ENCODE data around the gene PSME4.

Gene PSME4

DNA sequence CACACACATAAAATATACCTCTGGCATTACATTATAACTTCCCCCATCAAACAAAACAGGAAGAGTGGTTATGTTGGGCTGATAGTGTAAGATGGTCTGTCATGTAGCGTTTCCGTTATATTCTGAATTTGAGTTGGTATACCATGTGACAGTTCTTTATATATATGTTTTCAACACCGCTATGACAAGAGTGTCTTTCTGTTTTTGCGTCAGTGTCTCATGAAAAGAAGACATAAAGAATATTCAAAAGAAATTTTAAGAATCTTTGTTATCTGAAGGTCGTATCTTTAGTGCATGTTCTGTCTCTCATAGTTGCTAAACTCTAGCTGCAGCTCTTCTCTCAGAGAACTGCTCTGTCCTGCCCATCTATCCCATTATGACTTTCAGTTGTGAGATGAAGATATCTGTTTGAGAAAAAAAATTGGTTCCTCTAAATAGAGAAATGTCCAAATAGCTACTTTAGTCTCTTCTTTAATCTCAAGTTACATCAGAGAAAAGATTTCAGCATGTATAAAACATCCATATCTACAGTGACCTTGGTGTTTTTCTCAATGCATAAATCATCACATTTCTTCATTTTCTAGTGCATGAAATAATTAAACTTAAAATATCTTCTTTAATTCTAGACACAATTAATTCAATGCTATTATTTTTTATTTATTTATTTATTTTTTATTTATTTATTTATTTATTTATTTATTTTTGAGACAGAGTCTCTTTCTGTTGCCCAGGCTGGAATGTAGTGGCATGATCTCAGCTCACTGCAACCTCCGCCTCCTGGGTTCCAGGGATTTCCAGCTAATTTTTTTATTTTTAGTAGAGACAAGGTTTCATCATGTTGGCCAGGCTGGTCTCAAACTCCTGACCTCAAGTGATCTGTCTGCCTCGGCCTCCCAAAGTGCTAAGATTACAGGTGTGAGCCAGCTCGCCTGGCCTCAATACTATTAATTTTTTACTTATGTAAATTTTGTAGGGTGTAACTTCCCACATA, 24.3 kb upstream of the PSME4 start:
- H3K4me1 ChIP-seq (ENCODE audit: control insufficient read depth, insufficient read depth, low read length), result no peaks in the 10 kb centered on the region
- H3K27me3 ChIP-seq (ENCODE audit: control insufficient read depth, insufficient read depth, low read length), result no peaks in the 10 kb centered on the region
- H3K36me3 ChIP-seq (ENCODE audit: control insufficient read depth, insufficient read depth, low read length), result no peaks in the 10 kb centered on the region
- H3K4me3 ChIP-seq (ENCODE audit: low read length), result no peak overlapping the region
- no peak overlapping the region for H3K27ac ChIP-seq (ENCODE audit: low read length)
- DNase-seq (ENCODE audit: low read depth, low spot score), result no peak
- WGBS (ENCODE audit: insufficient coverage, insufficient read length), result no CpG with 5 or more reads among the region's 8 CpGs
- H3K9me3 ChIP-seq (ENCODE audit: control insufficient read depth, insufficient read depth, low read length), result no peaks in the 10 kb centered on the region

DNA sequence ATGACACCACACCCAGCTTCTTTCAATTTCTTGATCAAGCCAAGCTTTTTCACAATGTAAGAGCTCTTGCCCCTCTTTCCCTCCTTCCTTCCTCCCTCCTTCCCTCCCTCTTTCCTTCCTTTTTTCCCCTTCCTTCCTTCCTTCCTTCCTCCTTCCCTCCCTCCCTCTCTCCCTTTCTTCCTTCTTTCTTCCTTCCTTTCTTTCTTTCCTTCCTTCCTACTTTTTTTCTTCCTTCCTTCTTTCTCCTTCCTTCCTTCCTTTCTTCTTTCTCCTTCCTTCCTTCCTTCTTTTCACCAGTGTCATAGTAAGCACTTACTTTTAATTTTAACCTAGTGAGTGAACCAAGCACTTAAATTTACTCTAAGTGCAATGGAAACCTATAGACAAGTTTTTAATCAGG, 21.2 kb upstream of the PSME4 start:
- Histone ChIP-seq H3K27me3 (ENCODE audit: control insufficient read depth, insufficient read depth, low read length) (no peaks in the 10 kb centered on the region), H3K36me3 (ENCODE audit: control insufficient read depth, insufficient read depth, low read length) (no peaks in the 10 kb centered on the region), H3K9me3 (ENCODE audit: control insufficient read depth, insufficient read depth, low read length) (no peaks in the 10 kb centered on the region), H3K27ac (ENCODE audit: low read length) (no peak overlapping the region), H3K4me3 (ENCODE audit: low read length) (no peak overlapping the region), H3K4me1 (ENCODE audit: control insufficient read depth, insufficient read depth, low read length) (no peaks in the 10 kb centered on the region)
- DNase-seq (ENCODE audit: low read depth, low spot score), result no peak

DNA sequence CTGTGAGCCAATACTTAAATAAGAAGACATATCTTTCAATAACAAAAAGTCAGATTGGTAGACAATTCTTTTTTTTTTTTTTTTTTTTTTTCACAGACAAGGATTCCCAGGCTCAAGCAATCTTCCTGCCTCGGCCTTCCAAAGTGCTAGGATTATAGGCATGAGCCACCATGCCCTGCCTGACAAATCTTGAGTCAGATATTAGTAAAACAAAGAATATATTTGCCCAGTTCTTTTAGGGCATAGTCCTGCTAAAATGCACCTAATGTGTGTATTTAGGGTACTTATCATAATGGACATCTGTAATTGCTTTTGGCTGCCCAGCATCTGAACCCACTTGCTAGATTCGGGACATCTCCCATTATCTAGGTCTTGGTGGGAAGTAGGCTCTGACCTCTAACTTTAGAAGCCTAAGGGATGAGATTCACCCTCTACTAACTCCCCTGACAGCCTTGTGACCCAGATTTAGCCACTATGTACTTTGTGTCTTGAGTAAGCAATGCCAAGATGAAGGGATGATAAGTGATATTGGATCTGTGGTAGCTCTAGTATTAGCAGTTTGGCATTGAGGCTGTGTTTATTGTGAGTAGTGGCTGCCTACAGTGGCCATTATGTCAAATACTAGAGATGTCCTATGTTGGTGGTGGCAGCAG, 18.5 kb upstream of the PSME4 start:
- H3K4me3 ChIP-seq (ENCODE audit: low read length), result no peak overlapping the region
- no peaks in the 10 kb centered on the region for H3K36me3 ChIP-seq (ENCODE audit: control insufficient read depth, insufficient read depth, low read length)
- no peaks in the 10 kb centered on the region for H3K27me3 ChIP-seq (ENCODE audit: control insufficient read depth, insufficient read depth, low read length)
- DNase-seq (ENCODE audit: low read depth, low spot score), result no peak
- no peak overlapping the region for H3K27ac ChIP-seq (ENCODE audit: low read length)
- WGBS (ENCODE audit: insufficient coverage, insufficient read length), result no CpG with 5 or more reads among the region's 2 CpGs
- no peaks in the 10 kb centered on the region for H3K9me3 ChIP-seq (ENCODE audit: control insufficient read depth, insufficient read depth, low read length)
- no peaks in the 10 kb centered on the region for H3K4me1 ChIP-seq (ENCODE audit: control insufficient read depth, insufficient read depth, low read length)

DNA sequence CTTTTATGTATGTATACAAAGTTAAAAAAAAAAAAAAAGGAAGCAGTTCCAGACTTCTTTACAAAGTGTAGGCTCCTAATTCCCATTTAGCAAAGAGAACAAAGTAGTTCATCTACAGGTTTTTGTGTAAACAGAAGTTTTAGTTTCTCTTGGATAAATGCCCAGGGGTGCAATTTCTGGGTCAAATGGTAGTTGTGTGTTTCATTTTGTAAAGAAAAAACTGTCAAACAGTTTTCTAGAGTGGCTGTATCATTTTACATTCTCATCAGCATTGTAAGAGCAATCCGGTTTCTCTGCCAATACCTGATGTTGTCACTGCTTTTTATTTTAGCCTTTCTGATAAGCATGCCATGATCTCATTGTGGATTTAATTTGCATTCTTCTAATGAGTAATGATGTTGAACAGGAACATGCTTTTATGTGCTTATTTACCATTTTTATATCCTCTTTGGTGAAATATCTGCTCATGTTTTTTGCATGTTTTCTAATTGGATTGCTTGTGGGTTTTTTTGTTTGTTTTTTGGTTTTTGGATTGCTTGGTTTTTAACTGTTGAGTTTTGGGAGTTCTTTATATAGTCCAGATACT, 16.6 kb upstream of the PSME4 start:
- WGBS (ENCODE audit: insufficient coverage, insufficient read length), result no CpG with 5 or more reads among the region's 1 CpG
- no peak for DNase-seq (ENCODE audit: low read depth, low spot score)
- H3K4me1 ChIP-seq (ENCODE audit: control insufficient read depth, insufficient read depth, low read length), result no peaks in the 10 kb centered on the region
- no peak overlapping the region for H3K27ac ChIP-seq (ENCODE audit: low read length)
- no peaks in the 10 kb centered on the region for H3K36me3 ChIP-seq (ENCODE audit: control insufficient read depth, insufficient read depth, low read length)
- H3K4me3 ChIP-seq (ENCODE audit: low read length), result no peak overlapping the region
- H3K9me3 ChIP-seq (ENCODE audit: control insufficient read depth, insufficient read depth, low read length), result no peaks in the 10 kb centered on the region
- no peaks in the 10 kb centered on the region for H3K27me3 ChIP-seq (ENCODE audit: control insufficient read depth, insufficient read depth, low read length)

DNA sequence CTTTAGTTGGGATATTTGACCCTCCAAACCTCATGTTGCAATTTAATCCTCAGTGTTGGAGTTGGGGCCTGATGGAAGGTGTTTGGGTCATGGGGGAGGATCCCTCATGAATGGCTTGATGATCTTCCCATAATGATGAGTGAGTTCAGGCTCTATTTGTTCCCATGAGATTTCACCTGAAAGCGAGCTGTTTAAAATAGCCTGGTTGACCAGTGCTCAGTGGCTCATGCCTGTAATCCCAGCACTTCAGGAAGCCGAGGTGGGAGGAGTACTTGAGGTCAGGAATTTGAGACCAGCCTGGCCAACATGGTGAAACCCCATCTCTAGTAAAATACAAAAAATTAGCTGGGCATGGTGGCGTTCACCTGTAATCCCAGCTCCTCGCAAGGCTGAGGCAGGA, 14.9 kb upstream of the PSME4 start:
- no CpG with 5 or more reads among the region's 4 CpGs for WGBS (ENCODE audit: insufficient coverage, insufficient read length)
- Histone ChIP-seq H3K27ac (ENCODE audit: low read length) (no peak overlapping the region), H3K27me3 (ENCODE audit: control insufficient read depth, insufficient read depth, low read length) (no peaks in the 10 kb centered on the region), H3K4me1 (ENCODE audit: control insufficient read depth, insufficient read depth, low read length) (no peaks in the 10 kb centered on the region), H3K36me3 (ENCODE audit: control insufficient read depth, insufficient read depth, low read length) (no peaks in the 10 kb centered on the region), H3K9me3 (ENCODE audit: control insufficient read depth, insufficient read depth, low read length) (no peaks in the 10 kb centered on the region), H3K4me3 (ENCODE audit: low read length) (no peak overlapping the region)
- no peak for DNase-seq (ENCODE audit: low read depth, low spot score)

DNA sequence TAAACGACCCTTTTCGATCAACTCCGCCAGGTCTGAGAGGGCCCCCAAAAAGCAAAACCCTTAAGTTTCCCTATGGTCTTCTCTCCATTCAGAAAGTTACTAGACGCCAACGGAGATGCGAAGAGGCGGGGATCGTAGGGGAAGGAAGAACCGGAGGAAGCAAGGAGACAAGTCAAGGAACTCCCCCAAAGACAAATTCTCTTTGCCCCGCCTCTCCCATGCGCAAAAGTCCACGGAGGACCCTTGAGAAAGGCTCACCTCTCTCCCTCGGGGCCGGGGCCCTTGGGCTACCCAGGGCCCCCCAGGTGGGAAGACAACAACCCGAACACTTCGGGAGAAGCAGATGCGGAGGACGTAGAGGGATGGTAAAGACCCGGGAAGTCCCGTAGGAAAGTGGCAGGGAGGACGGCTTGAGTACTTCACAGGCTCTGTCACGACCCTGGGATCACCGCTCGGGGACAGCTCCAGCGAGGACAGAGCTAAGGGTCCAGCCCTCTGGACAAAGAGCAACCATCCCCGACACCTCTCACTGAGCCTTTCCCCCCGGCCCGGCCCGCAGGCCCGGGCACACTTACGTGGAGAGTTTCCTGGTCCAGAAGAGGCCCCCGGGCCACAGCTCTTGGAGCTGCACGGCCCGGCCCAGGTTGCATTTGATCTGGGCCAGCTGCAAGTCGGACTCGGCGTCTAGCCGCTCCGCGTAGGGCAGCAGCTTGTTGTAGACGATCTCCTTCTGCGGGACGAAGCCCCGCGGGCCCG, 647 bp downstream of the PSME4 start:
- no peak overlapping the region for H3K27ac ChIP-seq (ENCODE audit: low read length)
- H3K36me3 ChIP-seq (ENCODE audit: control insufficient read depth, insufficient read depth, low read length), result no peaks in the 10 kb centered on the region
- no peaks in the 10 kb centered on the region for H3K4me1 ChIP-seq (ENCODE audit: control insufficient read depth, insufficient read depth, low read length)
- DNase-seq (ENCODE audit: low read depth, low spot score), result no peak
- peak overlapping the region; percentile 89 for H3K4me3 ChIP-seq (ENCODE audit: low read length)
- H3K9me3 ChIP-seq (ENCODE audit: control insufficient read depth, insufficient read depth, low read length), result no peaks in the 10 kb centered on the region
- WGBS (ENCODE audit: insufficient coverage, insufficient read length), result no CpG with 5 or more reads among the region's 46 CpGs
- H3K27me3 ChIP-seq (ENCODE audit: control insufficient read depth, insufficient read depth, low read length), result no peaks in the 10 kb centered on the region

DNA sequence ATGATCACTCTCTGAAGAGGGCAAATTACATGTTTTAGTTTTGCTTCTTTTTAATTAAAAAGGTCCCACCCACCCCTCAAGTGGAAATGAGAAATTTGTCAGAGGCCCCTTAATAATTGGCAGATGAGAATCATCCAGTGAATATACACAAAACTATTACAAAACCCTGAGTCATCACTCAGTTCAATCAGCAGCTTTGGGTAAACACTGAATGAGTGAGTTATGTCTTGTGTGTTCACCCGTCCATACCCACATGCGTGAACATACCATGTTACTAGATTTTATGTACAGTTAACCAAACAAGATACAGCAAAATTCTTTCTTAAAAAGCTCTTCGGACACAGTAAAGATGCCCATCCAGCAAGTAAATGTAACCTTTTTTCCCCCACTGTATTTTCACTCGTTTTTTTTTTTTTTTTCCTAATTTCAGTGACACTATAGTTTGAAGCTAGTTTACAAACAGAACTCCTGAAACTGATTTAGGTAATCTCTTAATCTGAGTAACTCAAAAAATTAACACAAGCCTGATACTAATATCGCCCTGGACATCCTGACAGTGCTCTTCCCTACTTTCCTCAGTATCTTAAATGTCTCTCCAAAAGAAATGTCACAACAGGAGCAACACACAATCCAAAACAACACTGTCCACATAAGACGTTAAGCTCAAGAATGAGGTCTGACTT, 1.4 kb downstream of the PSME4 start:
- Histone ChIP-seq H3K9me3 (ENCODE audit: control insufficient read depth, insufficient read depth, low read length) (no peaks in the 10 kb centered on the region), H3K4me1 (ENCODE audit: control insufficient read depth, insufficient read depth, low read length) (no peaks in the 10 kb centered on the region), H3K27ac (ENCODE audit: low read length) (no peak overlapping the region), H3K36me3 (ENCODE audit: control insufficient read depth, insufficient read depth, low read length) (no peaks in the 10 kb centered on the region), H3K27me3 (ENCODE audit: control insufficient read depth, insufficient read depth, low read length) (no peaks in the 10 kb centered on the region), H3K4me3 (ENCODE audit: low read length) (peak overlapping the region; percentile 89; the same call in 1 of the 2 replicates)
- no CpG with 5 or more reads among the region's 6 CpGs for WGBS (ENCODE audit: insufficient coverage, insufficient read length)
- no peak for DNase-seq (ENCODE audit: low read depth, low spot score)

DNA sequence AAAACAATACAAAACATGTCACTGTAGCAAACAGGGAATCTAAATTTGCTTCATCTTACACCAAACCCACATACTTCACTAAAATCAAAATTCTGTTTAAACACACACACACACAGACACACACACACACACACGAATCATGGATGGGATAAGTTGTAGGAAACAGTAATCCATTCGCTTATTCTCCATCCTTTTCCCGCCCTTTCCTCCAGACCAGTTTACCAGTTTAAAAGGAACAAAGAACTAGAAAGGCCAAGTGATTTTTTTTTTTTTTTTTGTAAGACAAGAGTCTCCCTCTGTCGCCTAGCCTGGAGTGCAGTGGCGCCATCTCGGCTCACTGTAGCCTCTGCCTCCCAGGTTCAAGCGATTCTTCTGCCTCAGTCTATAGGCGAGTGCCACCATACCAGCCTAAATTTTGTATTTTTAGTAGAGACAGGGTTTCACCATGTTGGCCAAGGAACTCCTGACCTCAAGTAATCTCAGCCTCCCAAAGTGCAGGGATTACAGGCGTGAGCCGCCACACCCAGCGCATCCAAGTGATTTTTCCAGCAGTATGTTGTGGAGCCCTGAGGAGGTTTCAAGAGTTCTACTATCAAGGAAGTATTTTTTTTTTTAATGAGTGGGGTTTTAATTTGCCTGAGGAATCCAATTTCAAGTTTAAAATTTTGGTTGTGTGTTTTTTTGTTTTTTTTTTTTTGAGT, 5.7 kb downstream of the PSME4 start:
- Histone ChIP-seq H3K27ac (ENCODE audit: low read length) (no peak overlapping the region), H3K4me3 (ENCODE audit: low read length) (no peak overlapping the region), H3K9me3 (ENCODE audit: control insufficient read depth, insufficient read depth, low read length) (no peaks in the 10 kb centered on the region), H3K27me3 (ENCODE audit: control insufficient read depth, insufficient read depth, low read length) (no peaks in the 10 kb centered on the region), H3K4me1 (ENCODE audit: control insufficient read depth, insufficient read depth, low read length) (0 out of 2 replicates have a peak, but pooled peaks cover 2% of the 10 kb centered on the region), H3K36me3 (ENCODE audit: control insufficient read depth, insufficient read depth, low read length) (no peaks in the 10 kb centered on the region)
- no peak for DNase-seq (ENCODE audit: low read depth, low spot score)
- no CpG with 5 or more reads among the region's 11 CpGs for WGBS (ENCODE audit: insufficient coverage, insufficient read length)

DNA sequence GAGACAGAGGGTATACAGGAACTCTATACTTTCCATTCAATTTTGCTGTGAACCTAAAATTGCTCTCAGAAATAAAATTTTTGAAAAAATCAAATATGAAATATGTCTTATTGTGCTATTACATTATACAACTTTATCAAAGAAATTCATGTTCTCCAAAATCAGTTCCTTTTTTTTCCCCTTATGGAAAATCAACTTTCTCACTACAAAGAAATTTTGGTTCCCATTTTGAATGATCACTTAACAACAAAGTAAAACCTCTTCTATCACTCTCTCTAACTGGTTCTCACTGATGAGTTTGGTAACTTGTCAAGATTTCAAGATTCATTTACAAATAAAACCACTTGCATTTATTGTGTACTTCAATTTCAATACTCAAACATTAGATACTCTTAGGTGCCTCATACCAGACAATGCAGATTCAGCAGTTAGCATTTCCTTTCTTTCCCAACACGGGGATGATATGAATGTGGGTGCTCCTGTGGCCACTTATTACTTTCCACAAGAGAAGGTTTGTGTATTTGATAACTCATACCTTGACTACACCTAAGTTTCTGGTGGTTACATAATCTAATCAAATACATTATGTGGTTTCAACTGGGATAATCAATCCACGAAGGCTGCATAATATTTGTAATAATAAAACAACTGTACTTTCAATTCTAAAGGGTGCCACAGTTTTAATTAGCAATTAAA, 6.4 kb downstream of the PSME4 start:
- Histone ChIP-seq H3K36me3 (ENCODE audit: control insufficient read depth, insufficient read depth, low read length) (no peaks in the 10 kb centered on the region), H3K27me3 (ENCODE audit: control insufficient read depth, insufficient read depth, low read length) (no peaks in the 10 kb centered on the region), H3K9me3 (ENCODE audit: control insufficient read depth, insufficient read depth, low read length) (no peaks in the 10 kb centered on the region), H3K4me3 (ENCODE audit: low read length) (no peak overlapping the region), H3K4me1 (ENCODE audit: control insufficient read depth, insufficient read depth, low read length) (0 out of 2 replicates have a peak, but pooled peaks cover 2% of the 10 kb centered on the region), H3K27ac (ENCODE audit: low read length) (no peak overlapping the region)
- WGBS (ENCODE audit: insufficient coverage, insufficient read length), result no CpG with 5 or more reads among the region's 2 CpGs
- no peak for DNase-seq (ENCODE audit: low read depth, low spot score)
